AG04449 (cell line): ENCODE data around the gene CFAP46.
"Not testable (repeated sequence)": the region's sequence is repeated elsewhere in the genome, so short reads cannot be mapped to it uniquely, and the experiment has no call there.

Experiments
- CTCF ChIA-PET: fragments of 350-600 bp; formaldehyde crosslinking; extraction: SDS; loops from one replicate; lab custom pipeline; 2021; ENCODE audit warnings: antibody characterized with exemption; lab: Yijun Ruan, JAX
- POLR2A ChIA-PET: fragments of 400-600, 350-600 bp; formaldehyde crosslinking; extraction: SDS; loops from one replicate; lab custom pipeline; 2020; ENCODE audit warnings: antibody characterized with exemption, inconsistent platforms; lab: Yijun Ruan, JAX
- DNase-seq: peaks from one replicate; pipeline ENCODE4 v3.0.0-alpha.2; 2010; ENCODE audit warnings: low read depth, low spot score
- H3K4me3 ChIP-seq: 2 replicates; pipeline ENCODE4 v1.5.1; 2011; ENCODE audit warnings: low read depth, mild to moderate bottlenecking, control low read depth, low read length
- TF ChIP-seq, protein P1 (sequence below): IDR thresholded peaks from one replicate; pipeline ENCODE4 v1.5.1; 2011; ENCODE audit warnings: mild to moderate bottlenecking, moderate library complexity, low read length, control low read depth, inconsistent platforms; ENCODE audit not compliant: insufficient read depth; ENCODE audit errors: missing control alignments

The CFAP46 gene

DNA sequence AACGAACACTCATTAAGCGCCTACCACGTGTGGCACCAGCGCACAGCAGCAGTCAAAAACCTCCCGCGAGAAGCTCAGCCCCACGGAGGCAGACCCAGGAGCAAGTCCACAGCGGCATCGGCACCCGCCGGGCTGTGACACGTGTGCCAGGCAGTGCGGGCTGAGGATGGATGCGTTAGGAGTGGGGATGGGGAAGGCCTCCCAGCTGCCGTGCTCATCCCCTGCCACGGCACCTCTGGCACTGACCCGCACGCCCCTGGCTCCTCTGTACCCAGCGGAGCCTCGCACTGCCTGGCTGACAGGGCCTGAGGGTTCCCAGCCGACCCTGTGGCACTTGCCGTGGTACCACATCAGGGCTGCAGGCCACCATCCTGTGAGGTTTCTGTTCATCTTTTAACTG lies 16.8 kb downstream of the CFAP46 start:
- ChIA-PET CTCF (interaction anchor here (1.5 to 1.6 kb wide), 2 partner anchors 21 to 271 kb away, joined by 5 read pairs; no protein-coding TSS in a partner anchor), POLR2A (no interaction called here)
- TF ChIP-seq, protein P1, sequence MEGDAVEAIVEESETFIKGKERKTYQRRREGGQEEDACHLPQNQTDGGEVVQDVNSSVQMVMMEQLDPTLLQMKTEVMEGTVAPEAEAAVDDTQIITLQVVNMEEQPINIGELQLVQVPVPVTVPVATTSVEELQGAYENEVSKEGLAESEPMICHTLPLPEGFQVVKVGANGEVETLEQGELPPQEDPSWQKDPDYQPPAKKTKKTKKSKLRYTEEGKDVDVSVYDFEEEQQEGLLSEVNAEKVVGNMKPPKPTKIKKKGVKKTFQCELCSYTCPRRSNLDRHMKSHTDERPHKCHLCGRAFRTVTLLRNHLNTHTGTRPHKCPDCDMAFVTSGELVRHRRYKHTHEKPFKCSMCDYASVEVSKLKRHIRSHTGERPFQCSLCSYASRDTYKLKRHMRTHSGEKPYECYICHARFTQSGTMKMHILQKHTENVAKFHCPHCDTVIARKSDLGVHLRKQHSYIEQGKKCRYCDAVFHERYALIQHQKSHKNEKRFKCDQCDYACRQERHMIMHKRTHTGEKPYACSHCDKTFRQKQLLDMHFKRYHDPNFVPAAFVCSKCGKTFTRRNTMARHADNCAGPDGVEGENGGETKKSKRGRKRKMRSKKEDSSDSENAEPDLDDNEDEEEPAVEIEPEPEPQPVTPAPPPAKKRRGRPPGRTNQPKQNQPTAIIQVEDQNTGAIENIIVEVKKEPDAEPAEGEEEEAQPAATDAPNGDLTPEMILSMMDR, result no peak
- DNase-seq, result no peak
- H3K4me3 ChIP-seq, result no peak overlapping the region

DNA sequence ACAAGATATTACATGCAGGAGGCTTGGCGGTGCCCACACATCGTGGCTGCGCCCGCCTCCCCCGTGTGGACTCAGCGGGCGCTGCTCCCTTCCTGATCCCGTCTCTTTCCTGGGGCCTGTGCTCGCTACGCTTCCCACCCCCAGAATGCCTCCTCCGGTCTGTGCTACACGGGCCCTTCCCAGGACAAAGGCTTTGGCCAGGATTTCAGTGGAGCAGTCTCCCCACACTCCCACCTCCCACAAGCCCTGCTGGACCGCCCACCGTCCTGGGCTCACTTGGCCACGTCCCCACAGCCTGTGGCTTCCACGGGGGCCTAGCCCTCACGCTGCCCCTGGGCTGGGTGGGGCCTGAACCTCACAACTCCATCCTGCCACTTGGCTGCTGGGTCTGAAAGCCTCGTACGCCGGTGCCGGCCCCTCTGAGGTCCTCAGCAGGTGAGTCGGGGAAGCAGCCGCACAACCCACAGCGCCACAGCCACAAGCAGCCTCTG lies 17.3 kb downstream of the CFAP46 start:
- CTCF ChIA-PET, result interaction anchor here (1.5 kb wide), 1 partner anchor 270 kb away, joined by 5 read pairs; no protein-coding TSS in a partner anchor
- POLR2A ChIA-PET, result no interaction called here
- TF ChIP-seq, protein P1, result no peak
- no peak overlapping the region for H3K4me3 ChIP-seq
- no peak for DNase-seq

DNA sequence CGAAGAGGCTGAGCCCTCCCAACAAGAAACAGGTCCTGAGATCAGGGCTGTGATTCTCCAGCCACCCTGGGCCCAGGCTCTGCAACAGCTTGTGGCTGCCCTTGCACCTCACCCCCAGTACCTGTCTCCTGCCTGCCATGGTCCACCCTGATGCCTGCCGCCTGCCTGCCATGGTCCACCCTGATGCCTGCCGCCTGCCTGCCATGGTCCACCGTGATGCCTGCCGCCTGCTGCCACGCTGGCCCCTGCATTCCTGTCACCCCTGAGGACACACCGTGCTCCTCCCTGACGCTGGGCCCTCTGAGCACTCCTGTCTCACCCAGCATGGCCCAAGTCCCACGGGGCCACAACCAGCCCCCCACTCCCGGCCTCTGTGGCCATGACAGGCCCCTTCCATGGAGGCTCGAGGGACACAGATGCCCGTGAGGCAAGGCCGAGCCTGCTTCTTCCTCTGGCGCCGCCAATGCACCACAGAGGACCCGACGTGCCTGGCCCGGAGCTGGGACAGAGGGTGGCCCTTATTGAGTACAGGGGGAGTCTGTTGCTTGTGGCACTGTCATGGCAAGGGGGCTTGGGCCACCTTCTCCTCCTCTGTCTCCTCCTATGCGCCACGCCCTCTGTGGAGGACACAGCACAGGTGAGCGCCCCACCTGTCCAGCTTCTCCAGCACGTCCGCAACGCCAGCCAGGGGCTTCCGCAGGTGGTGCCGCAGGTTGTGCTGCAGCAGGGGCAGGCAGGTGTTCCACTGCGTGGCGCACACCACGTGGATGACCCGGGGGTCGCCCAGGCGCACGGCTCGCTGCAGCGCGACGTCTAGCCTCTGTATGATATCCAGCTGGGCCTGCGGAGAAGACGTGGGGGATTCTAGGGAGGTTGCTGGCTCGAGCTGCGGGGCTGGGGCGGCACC lies 18.1 kb downstream of the CFAP46 start:
- ChIA-PET POLR2A (no interaction called here), CTCF (no interaction called here)
- TF ChIP-seq, protein P1, result no peak
- H3K4me3 ChIP-seq, result no peak overlapping the region
- DNase-seq, result no peak

DNA sequence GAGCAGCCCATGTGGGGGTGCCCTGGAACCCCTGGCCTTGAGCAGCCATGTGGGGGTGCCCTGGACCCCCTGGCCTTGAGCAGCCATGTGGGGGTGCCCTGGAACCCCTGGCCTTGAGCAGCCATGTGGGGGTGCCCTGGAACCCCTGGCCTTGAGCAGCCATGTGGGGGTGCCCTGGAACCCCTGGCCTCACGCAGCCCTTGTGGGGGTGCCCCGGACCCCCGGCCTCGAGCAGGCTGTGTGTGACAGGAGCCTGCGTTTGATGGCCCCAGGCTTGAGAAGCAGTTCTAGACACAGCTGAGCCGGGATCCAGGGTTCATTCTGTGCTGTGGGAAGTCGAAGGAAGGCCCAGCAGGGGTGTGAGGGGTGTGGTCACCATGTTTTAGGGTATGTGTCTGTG lies 19.0 kb downstream of the CFAP46 start:
- H3K4me3 ChIP-seq, CTCF ChIA-PET, DNase-seq, POLR2A ChIA-PET: not testable (repeated sequence)

DNA sequence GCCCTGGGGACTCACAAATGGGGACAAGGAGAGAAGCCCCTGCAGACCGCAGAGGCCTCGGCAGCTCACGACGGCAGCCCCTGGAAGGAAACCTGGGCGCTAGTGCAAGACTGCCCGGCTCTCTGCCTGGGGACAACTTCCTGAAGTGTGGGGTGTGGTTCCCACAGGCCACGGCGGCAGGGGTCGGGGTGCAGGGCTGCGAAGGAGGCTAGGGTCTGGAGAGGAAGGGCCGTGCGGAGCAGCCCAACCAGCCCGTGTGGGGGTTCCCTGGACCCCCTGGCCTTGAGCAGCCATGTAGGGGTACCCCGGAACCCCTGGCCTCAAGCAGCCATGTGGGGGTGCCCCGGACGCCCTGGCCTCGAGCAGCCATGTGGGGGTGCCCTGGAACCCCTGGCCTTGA lies 19.5 kb downstream of the CFAP46 start:
- TF ChIP-seq, protein P1, result no peak
- H3K4me3 ChIP-seq, result no peak overlapping the region
- CTCF ChIA-PET, result no interaction called here
- DNase-seq, result no peak
- POLR2A ChIA-PET, result no interaction called here

DNA sequence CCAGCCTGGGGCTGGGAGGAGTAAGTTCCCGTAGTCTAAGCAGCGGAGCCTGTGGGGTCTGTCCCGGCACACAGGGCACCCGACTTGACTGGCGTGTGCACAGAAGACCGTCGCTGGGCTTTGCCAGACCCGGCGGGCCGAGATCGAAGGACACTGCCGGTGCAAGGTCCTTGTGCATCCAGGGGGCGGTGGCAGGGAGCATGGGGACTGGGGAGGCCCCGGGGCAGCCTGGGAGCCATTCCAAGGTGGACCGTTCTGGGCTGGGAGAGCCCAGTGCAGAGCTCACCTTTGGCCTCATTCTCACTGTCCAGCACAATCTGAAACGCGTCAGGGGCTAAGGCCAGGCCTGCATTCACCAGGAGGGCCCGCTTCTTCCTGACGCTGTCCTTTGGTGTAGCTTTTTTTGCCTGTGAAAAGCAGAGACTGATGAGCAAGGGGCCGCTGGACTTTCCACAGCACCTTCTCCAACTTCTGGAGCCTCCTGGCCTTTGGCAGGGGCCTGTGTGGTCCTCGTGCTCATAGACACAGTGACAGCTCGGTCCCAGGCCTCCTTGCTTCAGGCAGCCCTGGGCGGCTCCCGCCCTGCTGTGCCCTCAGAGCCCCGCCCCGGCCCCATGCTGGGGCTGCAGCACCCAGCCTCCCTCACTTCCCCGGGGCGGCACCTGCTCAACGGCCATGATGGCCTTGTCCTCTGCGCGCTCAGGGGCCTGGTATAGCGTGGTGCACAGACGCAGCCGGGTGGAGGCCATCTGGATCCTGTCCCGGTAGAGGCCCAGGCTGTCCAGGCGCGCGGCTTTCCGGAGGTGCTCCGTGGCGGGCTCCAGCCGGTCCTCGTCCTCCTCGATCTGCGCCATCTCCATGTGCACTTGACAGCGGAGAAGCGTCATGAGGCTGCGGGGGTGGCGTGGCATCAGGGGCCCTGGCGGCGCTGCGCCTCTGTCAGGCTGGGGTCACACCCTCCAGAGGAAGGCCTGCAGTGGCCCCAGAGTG lies 20.3 kb downstream of the CFAP46 start:
- DNase-seq, result no peak
- ChIA-PET POLR2A (no interaction called here), CTCF (no interaction called here)
- no peak overlapping the region for H3K4me3 ChIP-seq
- TF ChIP-seq, protein P1, result no peak
